Measurements from ENCODE around the gene BGN.

GRCh38 chrX:153493085-153493484 is 1.7 kb upstream of the BGN start:
- TF ChIP-seq RBBP5 (conservative IDR thresholded peaks at IDR 0.05) (no peak), RFX5 (IDR thresholded peaks at IDR 0.05; ENCODE audit: low read depth, low read length) (no peak), RCOR1 (conservative IDR thresholded peaks at IDR 0.05; ENCODE audit: low read depth, low read length) (no peak)

Measured in GM12878 (cell line).